ENCODE results near the gene IFTAP. TPM values are rescaled to one million over a fixed set of nuclear protein-coding genes. Genes with fewer than 3 reads are reported as not detected.
A peak's percentile ranks its signal among the peaks of the same experiment; 100 is the strongest.

The IFTAP gene
- total RNA-seq, 1 experiment from 2014 or later: 13.1 TPM

- ChIA-PET POLR2A (no interaction called here), CTCF (interaction anchor here (1.8 to 2.7 kb wide), 2 partner anchors 113 to 188 kb away, joined by 5 to 10 read pairs; no protein-coding TSS in a partner anchor)
- DNase-seq (ENCODE audit: unreplicated experiment): no peak
- no peak overlapping the region for H3K27ac Mint-ChIP-seq (ENCODE audit: low read depth, unreplicated experiment)
- H3K4me1 Mint-ChIP-seq (ENCODE audit: insufficient read depth, unreplicated experiment): no peaks in the 10 kb centered on the region
- H3K36me3 Mint-ChIP-seq (ENCODE audit: insufficient read depth, unreplicated experiment): no peaks in the 10 kb centered on the region
- H3K4me3 Mint-ChIP-seq (ENCODE audit: unreplicated experiment): no peak overlapping the region
- TF ChIP-seq CTCF (IDR thresholded peaks at IDR 0.05; ENCODE audit: unreplicated experiment): no peak
- H3K9me3 Mint-ChIP-seq (ENCODE audit: unreplicated experiment): no peaks in the 10 kb centered on the region
- intact Hi-C loops (cut with micrococcal nuclease): no loop called here
- no TSS peak for BruUV-seq (replicated peaks)
- peaks cover 16% of the 10 kb centered on the region for H3K27me3 Mint-ChIP-seq (ENCODE audit: insufficient read depth, unreplicated experiment)
These were observed 35.5 kb upstream of the IFTAP start for GRCh38 chr11:36558571-36559413.

- ChIA-PET CTCF (interaction anchor here (0.6 to 6.7 kb wide), 45 partner anchors 10 to 1110 kb away, joined by 3 to 173 read pairs (median 4); no protein-coding TSS in a partner anchor), POLR2A (interaction anchor here (0.8 kb wide), 2 partner anchors 107 to 183 kb away, joined by 3 read pairs; no protein-coding TSS in a partner anchor)
- TF ChIP-seq CTCF (IDR thresholded peaks at IDR 0.05; ENCODE audit: unreplicated experiment): peak; percentile 61
- peak; percentile 71 for DNase-seq (ENCODE audit: unreplicated experiment)
- intact Hi-C loops (cut with micrococcal nuclease): loop anchor here (1.0 kb wide), 3 partner anchors 58 to 183 kb away; no protein-coding TSS in a partner anchor
- Mint-ChIP-seq H3K9me3 (ENCODE audit: unreplicated experiment) (no peaks in the 10 kb centered on the region), H3K4me3 (ENCODE audit: unreplicated experiment) (peak overlapping the region; percentile 71), H3K36me3 (ENCODE audit: insufficient read depth, unreplicated experiment) (no peaks in the 10 kb centered on the region), H3K27ac (ENCODE audit: low read depth, unreplicated experiment) (peak overlapping the region; percentile 8), H3K27me3 (ENCODE audit: insufficient read depth, unreplicated experiment) (peaks cover 44% of the 10 kb centered on the region), H3K4me1 (ENCODE audit: insufficient read depth, unreplicated experiment) (no peaks in the 10 kb centered on the region)
- no TSS peak for BruUV-seq (replicated peaks)
These were observed 29.8 kb upstream of the IFTAP start for GRCh38 chr11:36564376-36565030.

GRCh38 chr11:36565031-36565610 lies 29.2 kb upstream of the IFTAP start:
- ChIA-PET CTCF (interaction anchor here (0.6 to 6.7 kb wide), 35 partner anchors 10 to 776 kb away, joined by 3 to 173 read pairs (median 5); no protein-coding TSS in a partner anchor), POLR2A (interaction anchor here (0.8 kb wide), 1 partner anchor 106 kb away, joined by 3 read pairs; no protein-coding TSS in a partner anchor)
- Mint-ChIP-seq H3K27me3 (ENCODE audit: insufficient read depth, unreplicated experiment) (peaks cover 42% of the 10 kb centered on the region), H3K4me1 (ENCODE audit: insufficient read depth, unreplicated experiment) (no peaks in the 10 kb centered on the region), H3K27ac (ENCODE audit: low read depth, unreplicated experiment) (peak overlapping the region; percentile 8), H3K9me3 (ENCODE audit: unreplicated experiment) (no peaks in the 10 kb centered on the region), H3K36me3 (ENCODE audit: insufficient read depth, unreplicated experiment) (no peaks in the 10 kb centered on the region), H3K4me3 (ENCODE audit: unreplicated experiment) (peak overlapping the region; percentile 71)
- no peak for TF ChIP-seq CTCF (IDR thresholded peaks at IDR 0.05; ENCODE audit: unreplicated experiment)
- no TSS peak for BruUV-seq (replicated peaks)
- no peak for DNase-seq (ENCODE audit: unreplicated experiment)
- intact Hi-C loops (cut with micrococcal nuclease): no loop called here
